HL-60 (cell line): ENCODE measurements around the gene LRP8.

Experiments used
- DNase-seq, 2 experiments: peaks; one replicate each; pipeline ENCODE4 v3.0.0-alpha.2; 2010 to 2020; ENCODE audit warnings: low read depth in 1 of 2, low spot score in 1 of 2
- H3K27ac ChIP-seq: fragments of 250-450 bp; sonication (Bioruptor Pico); replicated peaks from 2 replicates; pipeline ENCODE4 v1.5.1; 2020; ENCODE audit warnings: mild to moderate bottlenecking, moderate library complexity
- H3K27me3 ChIP-seq: fragments of 250-450 bp; sonication (Bioruptor Pico); 2 replicates; pipeline ENCODE4 v1.5.1; 2021; ENCODE audit warnings: mild to moderate bottlenecking, moderate library complexity; ENCODE audit not compliant: insufficient read depth, poor library complexity, severe bottlenecking
- H3K4me3 ChIP-seq: replicated peaks from 2 replicates; pipeline ENCODE4 v1.5.1; 2011; ENCODE audit warnings: mild to moderate bottlenecking, control low read depth, low read length; ENCODE audit not compliant: insufficient read depth
- GABPA ChIP-seq: IDR thresholded peaks from 2 replicates; pipeline ENCODE4 v1.6.1; 2012; ENCODE audit warnings: low read depth
- POLR2AphosphoS5 ChIP-seq: IDR thresholded peaks from 2 replicates; pipeline ENCODE4 v1.6.1; 2012; ENCODE audit warnings: low read depth
- SPI1 ChIP-seq: IDR thresholded peaks from 2 replicates; pipeline ENCODE4 v1.6.1; 2012; ENCODE audit warnings: low read depth, mild to moderate bottlenecking, borderline replicate concordance
- TF ChIP-seq, protein P1 (sequence below): IDR thresholded peaks from one replicate; pipeline ENCODE4 v1.5.1; 2011; ENCODE audit warnings: low read length, control low read depth, inconsistent platforms; ENCODE audit not compliant: insufficient read depth
- TF ChIP-seq, protein P2 (sequence below): IDR thresholded peaks from 2 replicates; pipeline ENCODE4 v1.6.1; 2012; ENCODE audit warnings: low read depth; ENCODE audit not compliant: insufficient replicate concordance

Gene LRP8

DNA sequence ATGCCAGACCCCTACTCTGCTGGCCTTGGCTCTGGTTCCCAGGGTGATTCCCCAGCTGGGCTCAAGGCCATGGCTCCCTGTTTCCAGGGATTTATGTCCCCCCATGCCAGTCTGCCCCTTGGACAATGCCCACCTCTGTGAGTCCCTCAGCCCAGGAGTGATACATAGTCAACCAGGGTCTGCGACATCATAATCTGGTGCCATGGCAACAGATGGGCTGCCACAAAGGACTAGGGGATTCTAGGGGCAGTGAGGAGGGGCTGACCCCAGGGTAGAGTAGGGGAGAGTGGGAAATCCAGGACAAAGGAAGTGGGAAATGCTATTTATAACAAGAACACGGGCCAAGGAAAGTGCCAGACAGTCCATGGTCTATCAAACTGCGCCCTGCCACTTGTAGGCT is 33.8 kb downstream of the LRP8 start:
- no peak for TF ChIP-seq POLR2AphosphoS5
- TF ChIP-seq, protein P1, sequence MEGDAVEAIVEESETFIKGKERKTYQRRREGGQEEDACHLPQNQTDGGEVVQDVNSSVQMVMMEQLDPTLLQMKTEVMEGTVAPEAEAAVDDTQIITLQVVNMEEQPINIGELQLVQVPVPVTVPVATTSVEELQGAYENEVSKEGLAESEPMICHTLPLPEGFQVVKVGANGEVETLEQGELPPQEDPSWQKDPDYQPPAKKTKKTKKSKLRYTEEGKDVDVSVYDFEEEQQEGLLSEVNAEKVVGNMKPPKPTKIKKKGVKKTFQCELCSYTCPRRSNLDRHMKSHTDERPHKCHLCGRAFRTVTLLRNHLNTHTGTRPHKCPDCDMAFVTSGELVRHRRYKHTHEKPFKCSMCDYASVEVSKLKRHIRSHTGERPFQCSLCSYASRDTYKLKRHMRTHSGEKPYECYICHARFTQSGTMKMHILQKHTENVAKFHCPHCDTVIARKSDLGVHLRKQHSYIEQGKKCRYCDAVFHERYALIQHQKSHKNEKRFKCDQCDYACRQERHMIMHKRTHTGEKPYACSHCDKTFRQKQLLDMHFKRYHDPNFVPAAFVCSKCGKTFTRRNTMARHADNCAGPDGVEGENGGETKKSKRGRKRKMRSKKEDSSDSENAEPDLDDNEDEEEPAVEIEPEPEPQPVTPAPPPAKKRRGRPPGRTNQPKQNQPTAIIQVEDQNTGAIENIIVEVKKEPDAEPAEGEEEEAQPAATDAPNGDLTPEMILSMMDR = no peak
- TF ChIP-seq GABPA = no peak
- no peak for TF ChIP-seq SPI1
- TF ChIP-seq, protein P2, sequence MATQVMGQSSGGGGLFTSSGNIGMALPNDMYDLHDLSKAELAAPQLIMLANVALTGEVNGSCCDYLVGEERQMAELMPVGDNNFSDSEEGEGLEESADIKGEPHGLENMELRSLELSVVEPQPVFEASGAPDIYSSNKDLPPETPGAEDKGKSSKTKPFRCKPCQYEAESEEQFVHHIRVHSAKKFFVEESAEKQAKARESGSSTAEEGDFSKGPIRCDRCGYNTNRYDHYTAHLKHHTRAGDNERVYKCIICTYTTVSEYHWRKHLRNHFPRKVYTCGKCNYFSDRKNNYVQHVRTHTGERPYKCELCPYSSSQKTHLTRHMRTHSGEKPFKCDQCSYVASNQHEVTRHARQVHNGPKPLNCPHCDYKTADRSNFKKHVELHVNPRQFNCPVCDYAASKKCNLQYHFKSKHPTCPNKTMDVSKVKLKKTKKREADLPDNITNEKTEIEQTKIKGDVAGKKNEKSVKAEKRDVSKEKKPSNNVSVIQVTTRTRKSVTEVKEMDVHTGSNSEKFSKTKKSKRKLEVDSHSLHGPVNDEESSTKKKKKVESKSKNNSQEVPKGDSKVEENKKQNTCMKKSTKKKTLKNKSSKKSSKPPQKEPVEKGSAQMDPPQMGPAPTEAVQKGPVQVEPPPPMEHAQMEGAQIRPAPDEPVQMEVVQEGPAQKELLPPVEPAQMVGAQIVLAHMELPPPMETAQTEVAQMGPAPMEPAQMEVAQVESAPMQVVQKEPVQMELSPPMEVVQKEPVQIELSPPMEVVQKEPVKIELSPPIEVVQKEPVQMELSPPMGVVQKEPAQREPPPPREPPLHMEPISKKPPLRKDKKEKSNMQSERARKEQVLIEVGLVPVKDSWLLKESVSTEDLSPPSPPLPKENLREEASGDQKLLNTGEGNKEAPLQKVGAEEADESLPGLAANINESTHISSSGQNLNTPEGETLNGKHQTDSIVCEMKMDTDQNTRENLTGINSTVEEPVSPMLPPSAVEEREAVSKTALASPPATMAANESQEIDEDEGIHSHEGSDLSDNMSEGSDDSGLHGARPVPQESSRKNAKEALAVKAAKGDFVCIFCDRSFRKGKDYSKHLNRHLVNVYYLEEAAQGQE = no peak
- Histone ChIP-seq H3K27ac (no peak overlapping the region), H3K4me3 (no peak overlapping the region), H3K27me3 (no peaks in the 10 kb centered on the region)
- no peak for DNase-seq

DNA sequence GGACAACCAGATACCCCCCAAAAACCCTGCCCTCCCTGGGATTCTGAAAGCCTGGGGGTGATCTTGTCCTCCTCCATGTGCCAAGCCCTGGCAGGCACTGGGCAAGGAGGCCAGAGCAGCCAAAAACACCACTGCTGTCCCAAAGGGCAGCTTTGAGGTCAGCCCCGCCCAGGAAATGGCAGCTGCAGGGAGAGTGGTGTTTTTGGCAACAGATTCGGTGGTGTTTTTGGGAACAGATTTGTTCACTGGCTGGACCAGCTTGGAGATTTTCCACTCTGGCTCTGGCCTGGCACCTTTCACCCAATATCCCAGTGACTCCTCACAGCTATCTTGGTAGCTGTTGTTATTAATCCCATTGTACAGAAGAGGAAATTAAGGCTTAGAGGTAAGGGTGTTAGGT is 34.7 kb downstream of the LRP8 start:
- no peak for DNase-seq
- H3K4me3 ChIP-seq = no peak overlapping the region
- no peak overlapping the region for H3K27ac ChIP-seq
- H3K27me3 ChIP-seq = no peaks in the 10 kb centered on the region
- TF ChIP-seq GABPA (no peak), POLR2AphosphoS5 (no peak), SPI1 (no peak)
- TF ChIP-seq, protein P1 = no peak
- TF ChIP-seq, protein P2 = no peak

DNA sequence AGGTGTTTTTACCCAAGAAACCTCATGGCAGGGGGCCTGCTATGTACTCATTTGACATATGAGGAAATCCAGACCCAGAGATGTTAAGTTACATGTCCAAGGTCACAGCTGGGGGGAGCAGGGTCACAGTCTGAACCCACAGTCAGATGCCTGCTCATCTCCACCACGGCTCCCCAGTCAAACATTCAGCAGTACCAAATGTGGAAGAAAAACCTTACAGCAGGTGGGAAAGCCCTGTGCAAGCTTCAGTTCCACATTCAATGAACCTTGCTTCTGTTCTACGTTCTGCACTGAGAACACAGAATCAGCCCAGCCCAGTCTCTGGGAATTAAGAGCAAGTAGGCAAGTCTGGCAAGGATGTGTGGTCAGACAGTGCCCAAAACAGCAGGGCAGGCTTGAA is 35.2 kb downstream of the LRP8 start:
- Histone ChIP-seq H3K27me3 (no peaks in the 10 kb centered on the region), H3K4me3 (no peak overlapping the region), H3K27ac (no peak overlapping the region)
- no peak for DNase-seq
- TF ChIP-seq, protein P1 = no peak
- no peak for TF ChIP-seq POLR2AphosphoS5
- no peak for TF ChIP-seq GABPA
- TF ChIP-seq SPI1 = no peak

DNA sequence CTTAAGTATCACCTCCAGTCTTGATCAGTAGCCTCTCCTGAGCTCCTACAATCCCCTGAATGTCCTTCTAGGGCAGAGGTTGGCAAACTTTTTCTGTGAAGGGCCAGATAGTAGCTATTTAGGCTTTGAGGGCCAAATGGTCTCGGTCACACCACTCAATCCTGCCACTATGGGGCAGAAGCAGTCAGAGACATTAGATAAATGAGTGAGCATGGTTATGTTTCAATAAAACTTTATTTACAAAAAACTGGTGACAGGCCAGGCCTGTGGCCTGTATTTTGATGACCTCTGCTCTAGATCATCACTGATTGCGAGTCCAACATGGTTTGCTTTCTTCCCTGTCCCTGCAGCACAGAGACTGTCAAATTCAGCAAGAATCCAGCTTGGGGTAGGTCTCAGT is 36.3 kb downstream of the LRP8 start:
- Histone ChIP-seq H3K4me3 (no peak overlapping the region), H3K27ac (no peak overlapping the region), H3K27me3 (no peaks in the 10 kb centered on the region)
- no peak for DNase-seq
- TF ChIP-seq POLR2AphosphoS5 = no peak
